Osteoblast (primary cell): ENCODE data around the gene C3orf20. TPM values are rescaled to one million over a fixed set of nuclear protein-coding genes. Genes with fewer than 3 reads are reported as not detected.

Experiments used
- DNase-seq: peaks from one replicate; pipeline ENCODE4 v3.0.0; 2011; ENCODE audit warnings: low spot score, mixed read lengths; ENCODE audit not compliant: insufficient read length; ENCODE audit errors: missing footprints
- H2AFZ ChIP-seq: 2 replicates; pipeline ENCODE4 v1.6.0; 2011; ENCODE audit warnings: mild to moderate bottlenecking, low read length
- H3K27ac ChIP-seq: 2 replicates; pipeline ENCODE4 v1.5.1; 2011; ENCODE audit warnings: mild to moderate bottlenecking, low read depth, low read length, moderate library complexity
- H3K27me3 ChIP-seq: 2 replicates; pipeline ENCODE4 v1.6.0; 2012; ENCODE audit warnings: mild to moderate bottlenecking, control low read depth, inconsistent platforms, low read length, moderate library complexity; ENCODE audit not compliant: insufficient read depth
- H3K36me3 ChIP-seq: 2 replicates; pipeline ENCODE4 v1.5.1; 2011; ENCODE audit warnings: mild to moderate bottlenecking, low read length, control low read depth, moderate library complexity; ENCODE audit not compliant: insufficient read depth
- H3K4me1 ChIP-seq: 2 replicates; pipeline ENCODE4 v1.5.1; 2011; ENCODE audit warnings: mild to moderate bottlenecking, low read length, control low read depth, moderate library complexity; ENCODE audit not compliant: insufficient read depth
- H3K4me2 ChIP-seq: 2 replicates; pipeline ENCODE4 v1.6.0; 2011; ENCODE audit warnings: mild to moderate bottlenecking, low read length; ENCODE audit not compliant: insufficient read depth
- H3K4me3 ChIP-seq: fragments of 200-600 bp; sonication (generic); 3 replicates; pipeline ENCODE4 v1.5.1; 2012; ENCODE audit warnings: mild to moderate bottlenecking, low read length, inconsistent platforms; ENCODE audit not compliant: insufficient read depth
- H3K79me2 ChIP-seq: 2 replicates; pipeline ENCODE4 v1.6.0; 2012; ENCODE audit warnings: mild to moderate bottlenecking, low read length, control low read depth, inconsistent platforms; ENCODE audit not compliant: insufficient read depth
- H3K9me3 ChIP-seq: 2 replicates; pipeline ENCODE4 v1.5.1; 2011; ENCODE audit warnings: low read depth, low read length, control low read depth
- H4K20me1 ChIP-seq: 2 replicates; pipeline ENCODE4 v1.6.0; 2012; ENCODE audit warnings: mild to moderate bottlenecking, low read length, control low read depth; ENCODE audit not compliant: insufficient read depth
- CTCF ChIP-seq: IDR thresholded peaks from 2 replicates; pipeline ENCODE4 v1.5.1; 2011; ENCODE audit warnings: mild to moderate bottlenecking, low read depth, low read length, moderate library complexity; ENCODE audit errors: extremely low read depth
- total RNA-seq: library from RNA; depleted of rRNA; stranded (reverse); fragments of >200 nt; gene quantifications from 2 replicates; pipeline ENCODE4 v1.2.3, GENCODE V29; 2012

Gene C3orf20
- total RNA-seq, 1 donor, result under 0.01 TPM

- Histone ChIP-seq H3K36me3 (no peaks in the 10 kb centered on the region), H3K4me1 (no peaks in the 10 kb centered on the region), H4K20me1 (no peaks in the 10 kb centered on the region), H3K4me3 (no peak overlapping the region), H3K79me2 (no peaks in the 10 kb centered on the region), H3K27me3 (peaks cover 4% of the 10 kb centered on the region), H3K4me2 (no peak overlapping the region), H2AFZ (no peak overlapping the region), H3K9me3 (no peaks in the 10 kb centered on the region), H3K27ac (no peak overlapping the region)
- no peak for TF ChIP-seq CTCF
- DNase-seq, result no peak
Observed at GRCh38 chr3:14785207-14786155, 110.5 kb downstream of the C3orf20 start.

GRCh38 chr3:14786369-14786768, 111.4 kb downstream of the C3orf20 start:
- DNase-seq, result no peak
- no peak for TF ChIP-seq CTCF
- H3K79me2 ChIP-seq, result no peaks in the 10 kb centered on the region
- H3K27me3 ChIP-seq, result peaks cover 7% of the 10 kb centered on the region
- H4K20me1 ChIP-seq, result no peaks in the 10 kb centered on the region
- no peak overlapping the region for H3K4me3 ChIP-seq
- H3K36me3 ChIP-seq, result no peaks in the 10 kb centered on the region
- H2AFZ ChIP-seq, result no peak overlapping the region
- no peak overlapping the region for H3K4me2 ChIP-seq
- H3K4me1 ChIP-seq, result no peaks in the 10 kb centered on the region
- H3K27ac ChIP-seq, result no peak overlapping the region
- H3K9me3 ChIP-seq, result no peaks in the 10 kb centered on the region

GRCh38 chr3:14787630-14788029, 112.7 kb downstream of the C3orf20 start:
- Histone ChIP-seq H3K36me3 (no peaks in the 10 kb centered on the region), H3K4me1 (no peaks in the 10 kb centered on the region), H3K4me2 (no peak overlapping the region), H2AFZ (no peak overlapping the region), H3K79me2 (no peaks in the 10 kb centered on the region), H3K9me3 (no peaks in the 10 kb centered on the region), H3K27ac (no peak overlapping the region), H3K4me3 (no peak overlapping the region), H4K20me1 (no peaks in the 10 kb centered on the region), H3K27me3 (peaks cover 7% of the 10 kb centered on the region)
- DNase-seq, result no peak
- TF ChIP-seq CTCF, result no peak

- H3K27me3 ChIP-seq, result peaks cover 7% of the 10 kb centered on the region
- H3K79me2 ChIP-seq, result no peaks in the 10 kb centered on the region
- no peaks in the 10 kb centered on the region for H3K4me1 ChIP-seq
- DNase-seq, result no peak
- no peaks in the 10 kb centered on the region for H4K20me1 ChIP-seq
- no peaks in the 10 kb centered on the region for H3K9me3 ChIP-seq
- no peak overlapping the region for H3K27ac ChIP-seq
- H3K36me3 ChIP-seq, result no peaks in the 10 kb centered on the region
- no peak for TF ChIP-seq CTCF
- no peak overlapping the region for H3K4me2 ChIP-seq
- H3K4me3 ChIP-seq, result no peak overlapping the region
- H2AFZ ChIP-seq, result no peak overlapping the region
Observed at GRCh38 chr3:14788644-14789043, 113.7 kb downstream of the C3orf20 start.
